Endothelial cell of umbilical vein (primary cell): ENCODE data around the gene CACHD1. TPM values are rescaled to one million over a fixed set of nuclear protein-coding genes. Genes with fewer than 3 reads are reported as not detected.

Source experiments
- BruUV-seq: library from RNA; stranded (reverse); fragments of 400-500 nt; replicated peaks from 2 replicates; lab custom pipeline; 2021; lab: Mats Ljungman, UMichigan
- CTCF ChIA-PET: fragments of 300-600, 350-600 bp; sonication (Branson Sonifier 250); formaldehyde crosslinking; loops from one replicate; lab custom pipeline; 2021; ENCODE audit warnings: antibody characterized with exemption, inconsistent platforms; lab: Charles Lee
- POLR2A ChIA-PET: fragments of 300-600, 350-600 bp; sonication (Branson Sonifier 250); formaldehyde crosslinking; loops from one replicate; lab custom pipeline; 2021; ENCODE audit warnings: antibody characterized with exemption, inconsistent platforms; lab: Charles Lee
- DNase-seq: peaks from one replicate; pipeline ENCODE4 v3.0.0-alpha.2; 2011; ENCODE audit warnings: low read depth, low spot score
- FAIRE-seq: peaks from 2 replicates; lab custom pipeline; 2011; peaks lifted over from hg19 to GRCh38; lab: Jason Lieb, UNC
- H2AFZ ChIP-seq: 2 replicates; pipeline ENCODE4 v1.6.0; 2012; ENCODE audit warnings: low read depth, low read length, control low read depth, inconsistent platforms
- H3K27ac ChIP-seq: 2 replicates; pipeline ENCODE4 v1.5.1; 2011; ENCODE audit warnings: low read depth, mild to moderate bottlenecking, control low read depth, low read length, moderate library complexity; ENCODE audit not compliant: insufficient read depth
- H3K27me3 ChIP-seq, 2 experiments: 2 replicates each; pipeline versions ENCODE4 v1.6.0 to v1.6.1; 2011; ENCODE audit warnings: low read length in 2 of 2, mixed read lengths in 1 of 2; ENCODE audit not compliant: control insufficient read depth in 2 of 2, insufficient read depth in 2 of 2
- H3K36me3 ChIP-seq, 2 experiments: 2 replicates in 1 of 2; 3 replicates in 1 of 2; pipeline ENCODE4 v1.5.1; 2011; ENCODE audit warnings: low read length in 2 of 2, mild to moderate bottlenecking in 1 of 2, moderate library complexity in 1 of 2; ENCODE audit not compliant: control insufficient read depth in 2 of 2, insufficient read depth in 2 of 2; ENCODE audit errors: extremely low read depth in 1 of 2
- H3K4me1 ChIP-seq: 3 replicates; pipeline ENCODE4 v1.5.1; 2011; ENCODE audit warnings: mild to moderate bottlenecking, low read length; ENCODE audit not compliant: control insufficient read depth, insufficient read depth; ENCODE audit errors: extremely low read depth
- H3K4me2 ChIP-seq: 2 replicates; pipeline ENCODE4 v1.6.1; 2011; ENCODE audit warnings: low read length, control low read depth, mixed read lengths; ENCODE audit not compliant: insufficient read depth
- H3K4me3 ChIP-seq, 3 experiments: fragments of 200-600 bp in 1 of 3; sonication (generic), shearing (Covaris generic) in 1 of 3; replicated peaks in 1 of 3; 2 replicates each; pipeline ENCODE4 v1.5.1; 2011 to 2016; ENCODE audit warnings: control low read depth in 3 of 3, low read length in 3 of 3, mild to moderate bottlenecking in 2 of 3, inconsistent platforms in 1 of 3, low read depth in 1 of 3, moderate library complexity in 1 of 3; ENCODE audit not compliant: insufficient read depth in 1 of 3
- H3K79me2 ChIP-seq: 2 replicates; pipeline ENCODE4 v1.6.0; 2012; ENCODE audit warnings: low read length, inconsistent platforms; ENCODE audit not compliant: control insufficient read depth, insufficient read depth
- H3K9ac ChIP-seq: replicated peaks from 2 replicates; pipeline ENCODE3; 2011; ENCODE audit warnings: low read length, control low read depth; ENCODE audit not compliant: insufficient read depth; ENCODE audit errors: extremely low read depth
- H3K9me1 ChIP-seq: replicated peaks from 3 replicates; pipeline ENCODE4 v1.6.0; 2011; ENCODE audit warnings: mild to moderate bottlenecking, low read length; ENCODE audit not compliant: control insufficient read depth, insufficient read depth; ENCODE audit errors: extremely low read depth
- H3K9me3 ChIP-seq: replicated peaks from 2 replicates; pipeline ENCODE4 v1.5.1; 2012; ENCODE audit warnings: low read length, inconsistent platforms; ENCODE audit not compliant: control insufficient read depth, insufficient read depth
- H4K20me1 ChIP-seq: replicated peaks from 2 replicates; pipeline ENCODE3; 2011; ENCODE audit warnings: mild to moderate bottlenecking, low read length; ENCODE audit not compliant: control insufficient read depth, insufficient read depth; ENCODE audit errors: extremely low read depth
- CTCF ChIP-seq, 2 donors: IDR thresholded peaks; 1 replicate in 1 of 2; 2 replicates in 1 of 2; pipeline ENCODE4 v1.5.1; 2011; ENCODE audit warnings: low read length in 2 of 2, mild to moderate bottlenecking in 2 of 2, moderate library complexity in 2 of 2, control low read depth in 1 of 2, inconsistent platforms in 1 of 2, low read depth in 1 of 2; ENCODE audit not compliant: insufficient read depth in 1 of 2; ENCODE audit errors: extremely low read depth in 1 of 2
- EZH2 ChIP-seq: IDR thresholded peaks from 2 replicates; pipeline ENCODE4 v1.6.1; 2012; ENCODE audit warnings: borderline replicate concordance, low read depth, mild to moderate bottlenecking, moderate library complexity, low read length, inconsistent platforms; ENCODE audit not compliant: severe bottlenecking
- FOS ChIP-seq: IDR thresholded peaks from 2 replicates; pipeline ENCODE4 v1.6.1; 2011; ENCODE audit warnings: mild to moderate bottlenecking, low read length, moderate library complexity, borderline replicate concordance; ENCODE audit not compliant: insufficient read depth
- GATA2 ChIP-seq: IDR thresholded peaks from 2 replicates; pipeline ENCODE4 v1.7.0; 2011; ENCODE audit warnings: low read depth, mild to moderate bottlenecking, moderate library complexity, mixed read lengths, low read length; ENCODE audit not compliant: insufficient read length, insufficient read depth
- JUN ChIP-seq: IDR thresholded peaks from 2 replicates; pipeline ENCODE4 v1.6.1; 2011; ENCODE audit warnings: borderline replicate concordance, low read depth; ENCODE audit not compliant: insufficient read length, insufficient read depth
- MAX ChIP-seq: IDR thresholded peaks from 2 replicates; pipeline ENCODE4 v1.6.1; 2011; ENCODE audit not compliant: insufficient read depth, insufficient read length
- MYC ChIP-seq: IDR thresholded peaks from one replicate; pipeline ENCODE4 v1.6.1; 2011; ENCODE audit warnings: mild to moderate bottlenecking, low read depth, low read length
- POLR2A ChIP-seq: IDR thresholded peaks from 2 replicates; pipeline ENCODE4 v1.6.1; 2012; ENCODE audit warnings: low read depth, mild to moderate bottlenecking, control low read depth, low read length
- POLR2AphosphoS5 ChIP-seq: IDR thresholded peaks from 2 replicates; pipeline ENCODE4 v1.6.1; 2012; ENCODE audit warnings: low read depth, mild to moderate bottlenecking, control low read depth, low read length, moderate library complexity; ENCODE audit not compliant: insufficient read depth
- dilution Hi-C: fragments of 300-500 bp; cut with MboI; formaldehyde crosslinking; loops from one replicate; pipeline ENCODE4 v1.15.0; 2019; ENCODE audit warnings: low sequenced_read_pairs; ENCODE audit not compliant: extremely low pct_ligation_motif_present
- intact Hi-C: fragments of 100-400 bp; cut with micrococcal nuclease; formaldehyde crosslinking; loops from one replicate; pipeline ENCODE4 v1.10.0; 2022
- polyA plus RNA-seq, 4 experiments: library from polyadenylated mRNA; depleted of rRNA in 3 of 4; stranded (reverse) in 3 of 4; unstranded in 1 of 4; fragments of >200 nt; gene quantifications; 2 replicates each; pipeline versions ENCODE4 v1.2.1 to v1.2.3, GENCODE V29; 2011 to 2012; ENCODE audit warnings: missing spikeins in 1 of 4
- total RNA-seq: library from RNA; stranded (reverse); gene quantifications from 2 replicates; pipeline ENCODE4 v1.2.3, GENCODE V29; 2021

CACHD1 gene
- total and polyA plus RNA-seq, 2 donors (not counting 3 experiments of a cell fraction or from before 2014, with no cell fraction given) = 3.6 to 9.3 TPM

GRCh38 chr1:64545118-64545843 lies 75.4 kb downstream of the CACHD1 start:
- intact Hi-C loops = no loop called here
- BruUV-seq = no TSS peak
- no peak overlapping the region for H3K9ac ChIP-seq
- H3K79me2 ChIP-seq = no peaks in the 10 kb centered on the region
- no peak overlapping the region for H3K27ac ChIP-seq
- TF ChIP-seq CTCF (IDR thresholded peaks at IDR 0.05; ENCODE audit: extremely low read depth in 1 of 2, insufficient read depth in 1 of 2, low read depth in 1 of 2, low read length in 2 of 2) (no peak), JUN (no peak), FOS (no peak), EZH2 (no peak), POLR2AphosphoS5 (no peak), MYC (no peak), POLR2A (no peak), MAX (no peak), GATA2 (no peak)
- H3K9me1 ChIP-seq = no peaks in the 10 kb centered on the region
- DNase-seq (no peak), FAIRE-seq (no peak)
- ChIA-PET POLR2A (no interaction called here), CTCF (no interaction called here)
- H3K4me2 ChIP-seq = no peak overlapping the region
- no peaks in the 10 kb centered on the region for H3K36me3 ChIP-seq
- H3K4me1 ChIP-seq = peaks cover 10% of the 10 kb centered on the region
- dilution Hi-C loops = no loop called here
- H2AFZ ChIP-seq = no peak overlapping the region
- H4K20me1 ChIP-seq = no peaks in the 10 kb centered on the region
- no peaks in the 10 kb centered on the region for H3K27me3 ChIP-seq
- H3K9me3 ChIP-seq = no peaks in the 10 kb centered on the region
- no peak overlapping the region for H3K4me3 ChIP-seq
